Endothelial cell of umbilical vein (primary cell): ENCODE results near the gene WWC1. TPM values are rescaled to one million over a fixed set of nuclear protein-coding genes. Genes with fewer than 3 reads are reported as not detected.

ENCODE experiments used
- BruUV-seq: library from RNA; stranded (reverse); fragments of 400-500 nt; replicated peaks from 2 replicates; lab custom pipeline; 2021; lab: Mats Ljungman, UMichigan
- CTCF ChIA-PET: fragments of 300-600, 350-600 bp; sonication (Branson Sonifier 250); formaldehyde crosslinking; loops from one replicate; lab custom pipeline; 2021; ENCODE audit warnings: antibody characterized with exemption, inconsistent platforms; lab: Charles Lee
- POLR2A ChIA-PET: fragments of 300-600, 350-600 bp; sonication (Branson Sonifier 250); formaldehyde crosslinking; loops from one replicate; lab custom pipeline; 2021; ENCODE audit warnings: antibody characterized with exemption, inconsistent platforms; lab: Charles Lee
- DNase-seq: peaks from one replicate; pipeline ENCODE4 v3.0.0-alpha.2; 2011; ENCODE audit warnings: low read depth, low spot score
- FAIRE-seq: peaks from 2 replicates; lab custom pipeline; 2011; peaks lifted over from hg19 to GRCh38; lab: Jason Lieb, UNC
- H2AFZ ChIP-seq: 2 replicates; pipeline ENCODE4 v1.6.0; 2012; ENCODE audit warnings: low read depth, low read length, control low read depth, inconsistent platforms
- H3K27ac ChIP-seq: 2 replicates; pipeline ENCODE4 v1.5.1; 2011; ENCODE audit warnings: low read depth, mild to moderate bottlenecking, control low read depth, low read length, moderate library complexity; ENCODE audit not compliant: insufficient read depth
- H3K27me3 ChIP-seq, 2 experiments: 2 replicates each; pipeline versions ENCODE4 v1.6.0 to v1.6.1; 2011; ENCODE audit warnings: low read length in 2 of 2, mixed read lengths in 1 of 2; ENCODE audit not compliant: control insufficient read depth in 2 of 2, insufficient read depth in 2 of 2
- H3K36me3 ChIP-seq, 2 experiments: 2 replicates in 1 of 2; 3 replicates in 1 of 2; pipeline ENCODE4 v1.5.1; 2011; ENCODE audit warnings: low read length in 2 of 2, mild to moderate bottlenecking in 1 of 2, moderate library complexity in 1 of 2; ENCODE audit not compliant: control insufficient read depth in 2 of 2, insufficient read depth in 2 of 2; ENCODE audit errors: extremely low read depth in 1 of 2
- H3K4me1 ChIP-seq: 3 replicates; pipeline ENCODE4 v1.5.1; 2011; ENCODE audit warnings: mild to moderate bottlenecking, low read length; ENCODE audit not compliant: control insufficient read depth, insufficient read depth; ENCODE audit errors: extremely low read depth
- H3K4me2 ChIP-seq: 2 replicates; pipeline ENCODE4 v1.6.1; 2011; ENCODE audit warnings: low read length, control low read depth, mixed read lengths; ENCODE audit not compliant: insufficient read depth
- H3K4me3 ChIP-seq, 3 experiments: fragments of 200-600 bp in 1 of 3; sonication (generic), shearing (Covaris generic) in 1 of 3; replicated peaks in 1 of 3; 2 replicates each; pipeline ENCODE4 v1.5.1; 2011 to 2016; ENCODE audit warnings: control low read depth in 3 of 3, low read length in 3 of 3, mild to moderate bottlenecking in 2 of 3, inconsistent platforms in 1 of 3, low read depth in 1 of 3, moderate library complexity in 1 of 3; ENCODE audit not compliant: insufficient read depth in 1 of 3
- H3K79me2 ChIP-seq: 2 replicates; pipeline ENCODE4 v1.6.0; 2012; ENCODE audit warnings: low read length, inconsistent platforms; ENCODE audit not compliant: control insufficient read depth, insufficient read depth
- H3K9ac ChIP-seq: replicated peaks from 2 replicates; pipeline ENCODE3; 2011; ENCODE audit warnings: low read length, control low read depth; ENCODE audit not compliant: insufficient read depth; ENCODE audit errors: extremely low read depth
- H3K9me1 ChIP-seq: replicated peaks from 3 replicates; pipeline ENCODE4 v1.6.0; 2011; ENCODE audit warnings: mild to moderate bottlenecking, low read length; ENCODE audit not compliant: control insufficient read depth, insufficient read depth; ENCODE audit errors: extremely low read depth
- H3K9me3 ChIP-seq: replicated peaks from 2 replicates; pipeline ENCODE4 v1.5.1; 2012; ENCODE audit warnings: low read length, inconsistent platforms; ENCODE audit not compliant: control insufficient read depth, insufficient read depth
- H4K20me1 ChIP-seq: replicated peaks from 2 replicates; pipeline ENCODE3; 2011; ENCODE audit warnings: mild to moderate bottlenecking, low read length; ENCODE audit not compliant: control insufficient read depth, insufficient read depth; ENCODE audit errors: extremely low read depth
- EZH2 ChIP-seq: IDR thresholded peaks from 2 replicates; pipeline ENCODE4 v1.6.1; 2012; ENCODE audit warnings: borderline replicate concordance, low read depth, mild to moderate bottlenecking, moderate library complexity, low read length, inconsistent platforms; ENCODE audit not compliant: severe bottlenecking
- FOS ChIP-seq: IDR thresholded peaks from 2 replicates; pipeline ENCODE4 v1.6.1; 2011; ENCODE audit warnings: mild to moderate bottlenecking, low read length, moderate library complexity, borderline replicate concordance; ENCODE audit not compliant: insufficient read depth
- GATA2 ChIP-seq: IDR thresholded peaks from 2 replicates; pipeline ENCODE4 v1.7.0; 2011; ENCODE audit warnings: low read depth, mild to moderate bottlenecking, moderate library complexity, mixed read lengths, low read length; ENCODE audit not compliant: insufficient read length, insufficient read depth
- JUN ChIP-seq: IDR thresholded peaks from 2 replicates; pipeline ENCODE4 v1.6.1; 2011; ENCODE audit warnings: borderline replicate concordance, low read depth; ENCODE audit not compliant: insufficient read length, insufficient read depth
- MYC ChIP-seq: IDR thresholded peaks from one replicate; pipeline ENCODE4 v1.6.1; 2011; ENCODE audit warnings: mild to moderate bottlenecking, low read depth, low read length
- POLR2A ChIP-seq: IDR thresholded peaks from 2 replicates; pipeline ENCODE4 v1.6.1; 2012; ENCODE audit warnings: low read depth, mild to moderate bottlenecking, control low read depth, low read length
- POLR2AphosphoS5 ChIP-seq: IDR thresholded peaks from 2 replicates; pipeline ENCODE4 v1.6.1; 2012; ENCODE audit warnings: low read depth, mild to moderate bottlenecking, control low read depth, low read length, moderate library complexity; ENCODE audit not compliant: insufficient read depth
- dilution Hi-C: fragments of 300-500 bp; cut with MboI; formaldehyde crosslinking; loops from one replicate; pipeline ENCODE4 v1.15.0; 2019; ENCODE audit warnings: low sequenced_read_pairs; ENCODE audit not compliant: extremely low pct_ligation_motif_present
- intact Hi-C: fragments of 100-400 bp; cut with micrococcal nuclease; formaldehyde crosslinking; loops from one replicate; pipeline ENCODE4 v1.10.0; 2022
- polyA plus RNA-seq, 4 experiments: library from polyadenylated mRNA; depleted of rRNA in 3 of 4; stranded (reverse) in 3 of 4; unstranded in 1 of 4; fragments of >200 nt; gene quantifications; 2 replicates each; pipeline versions ENCODE4 v1.2.1 to v1.2.3, GENCODE V29; 2011 to 2012; ENCODE audit warnings: missing spikeins in 1 of 4
- total RNA-seq: library from RNA; stranded (reverse); gene quantifications from 2 replicates; pipeline ENCODE4 v1.2.3, GENCODE V29; 2021
- TF ChIP-seq, protein P1 (sequence below), 2 donors: IDR thresholded peaks; 1 replicate in 1 of 2; 2 replicates in 1 of 2; pipeline ENCODE4 v1.5.1; 2011; ENCODE audit warnings: low read length in 2 of 2, mild to moderate bottlenecking in 2 of 2, moderate library complexity in 2 of 2, control low read depth in 1 of 2, inconsistent platforms in 1 of 2, low read depth in 1 of 2; ENCODE audit not compliant: insufficient read depth in 1 of 2; ENCODE audit errors: extremely low read depth in 1 of 2
- TF ChIP-seq, protein P2 (sequence below): IDR thresholded peaks from 2 replicates; pipeline ENCODE4 v1.6.1; 2011; ENCODE audit not compliant: insufficient read depth, insufficient read length

The WWC1 gene
- total and polyA plus RNA-seq, 2 donors (not counting 3 experiments of a cell fraction or from before 2014, with no cell fraction given), result 0.03 to 0.91 TPM

DNA sequence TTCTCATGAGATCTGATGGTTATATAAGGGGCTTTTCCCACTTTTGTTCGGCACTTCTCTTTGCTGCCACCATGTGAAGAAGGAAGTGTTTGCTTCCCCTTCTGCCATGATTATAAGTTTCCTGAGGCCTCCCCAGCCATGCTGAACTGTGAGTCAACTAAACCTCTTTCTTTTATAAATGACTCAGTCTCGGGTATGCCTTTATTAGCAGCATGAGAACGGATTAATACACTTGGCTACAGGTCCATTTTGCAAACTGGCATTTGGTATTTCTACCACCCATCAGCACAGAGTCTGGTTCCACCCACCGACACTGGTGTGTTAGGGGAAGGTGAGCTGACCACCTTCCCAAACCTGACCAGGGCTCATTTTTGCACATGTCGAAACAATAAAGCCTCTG, 146.9 kb downstream of the WWC1 start:
- DNase-seq, result no peak
- H2AFZ ChIP-seq, result no peak overlapping the region
- H3K9me3 ChIP-seq, result no peaks in the 10 kb centered on the region
- no peaks in the 10 kb centered on the region for H3K9me1 ChIP-seq
- H3K4me1 ChIP-seq, result no peaks in the 10 kb centered on the region
- H3K9ac ChIP-seq, result no peak overlapping the region
- POLR2A ChIA-PET, result no interaction called here
- no peak for FAIRE-seq
- H3K27me3 ChIP-seq, result no peaks in the 10 kb centered on the region
- no peaks in the 10 kb centered on the region for H4K20me1 ChIP-seq
- intact Hi-C loops, result no loop called here
- no peaks in the 10 kb centered on the region for H3K79me2 ChIP-seq
- H3K4me3 ChIP-seq, result no peak overlapping the region
- no peaks in the 10 kb centered on the region for H3K36me3 ChIP-seq
- dilution Hi-C loops, result no loop called here
- H3K4me2 ChIP-seq, result no peak overlapping the region
- H3K27ac ChIP-seq, result no peak overlapping the region
- BruUV-seq, result no TSS peak
- CTCF ChIA-PET, result no interaction called here
- no peak for TF ChIP-seq JUN
- TF ChIP-seq MYC, result no peak
- TF ChIP-seq, protein P1, sequence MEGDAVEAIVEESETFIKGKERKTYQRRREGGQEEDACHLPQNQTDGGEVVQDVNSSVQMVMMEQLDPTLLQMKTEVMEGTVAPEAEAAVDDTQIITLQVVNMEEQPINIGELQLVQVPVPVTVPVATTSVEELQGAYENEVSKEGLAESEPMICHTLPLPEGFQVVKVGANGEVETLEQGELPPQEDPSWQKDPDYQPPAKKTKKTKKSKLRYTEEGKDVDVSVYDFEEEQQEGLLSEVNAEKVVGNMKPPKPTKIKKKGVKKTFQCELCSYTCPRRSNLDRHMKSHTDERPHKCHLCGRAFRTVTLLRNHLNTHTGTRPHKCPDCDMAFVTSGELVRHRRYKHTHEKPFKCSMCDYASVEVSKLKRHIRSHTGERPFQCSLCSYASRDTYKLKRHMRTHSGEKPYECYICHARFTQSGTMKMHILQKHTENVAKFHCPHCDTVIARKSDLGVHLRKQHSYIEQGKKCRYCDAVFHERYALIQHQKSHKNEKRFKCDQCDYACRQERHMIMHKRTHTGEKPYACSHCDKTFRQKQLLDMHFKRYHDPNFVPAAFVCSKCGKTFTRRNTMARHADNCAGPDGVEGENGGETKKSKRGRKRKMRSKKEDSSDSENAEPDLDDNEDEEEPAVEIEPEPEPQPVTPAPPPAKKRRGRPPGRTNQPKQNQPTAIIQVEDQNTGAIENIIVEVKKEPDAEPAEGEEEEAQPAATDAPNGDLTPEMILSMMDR (IDR thresholded peaks at IDR 0.05; ENCODE audit: extremely low read depth in 1 of 2, insufficient read depth in 1 of 2, low read depth in 1 of 2, low read length in 2 of 2), result no peak
- TF ChIP-seq FOS, result no peak

DNA sequence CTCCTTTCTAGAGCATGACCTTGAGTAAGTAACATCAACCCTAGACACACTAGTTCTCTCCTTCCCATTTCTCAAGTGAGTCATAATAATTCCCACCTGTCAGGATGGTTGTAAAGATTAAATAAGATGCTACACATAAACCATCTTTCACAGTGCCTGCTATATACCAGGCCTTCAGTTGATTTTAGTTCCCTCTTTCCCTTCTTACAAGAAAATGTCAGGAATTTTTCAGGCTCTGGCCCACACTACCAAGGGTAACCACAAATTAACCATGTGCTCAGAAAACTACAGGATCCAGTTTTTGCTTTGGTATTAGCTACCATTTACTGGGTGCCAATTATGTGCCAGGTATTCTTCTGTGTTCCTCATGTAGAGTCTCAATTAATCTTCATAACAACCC, 152.1 kb downstream of the WWC1 start:
- no TSS peak for BruUV-seq
- Histone ChIP-seq H3K79me2 (no peaks in the 10 kb centered on the region), H3K27ac (no peak overlapping the region), H3K36me3 (no peaks in the 10 kb centered on the region), H3K9ac (no peak overlapping the region), H3K4me2 (no peak overlapping the region), H3K27me3 (no peaks in the 10 kb centered on the region), H4K20me1 (no peaks in the 10 kb centered on the region), H3K4me1 (no peaks in the 10 kb centered on the region), H2AFZ (no peak overlapping the region), H3K9me1 (no peaks in the 10 kb centered on the region), H3K9me3 (no peaks in the 10 kb centered on the region), H3K4me3 (no peak overlapping the region)
- DNase-seq (no peak), FAIRE-seq (no peak)
- TF ChIP-seq FOS (no peak), GATA2 (no peak), POLR2AphosphoS5 (no peak), MYC (no peak), JUN (no peak), POLR2A (no peak), EZH2 (no peak)
- TF ChIP-seq, protein P1 (IDR thresholded peaks at IDR 0.05; ENCODE audit: extremely low read depth in 1 of 2, insufficient read depth in 1 of 2, low read depth in 1 of 2, low read length in 2 of 2), result no peak
- TF ChIP-seq, protein P2, sequence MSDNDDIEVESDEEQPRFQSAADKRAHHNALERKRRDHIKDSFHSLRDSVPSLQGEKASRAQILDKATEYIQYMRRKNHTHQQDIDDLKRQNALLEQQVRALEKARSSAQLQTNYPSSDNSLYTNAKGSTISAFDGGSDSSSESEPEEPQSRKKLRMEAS, result no peak
- ChIA-PET POLR2A (no interaction called here), CTCF (no interaction called here)
- dilution Hi-C loops, result no loop called here
- intact Hi-C loops, result no loop called here
